Gastroesophageal sphincter (tissue), 3 donors: ENCODE measurements around the gene NSDHL.
"Not testable (repeated sequence)": the region's sequence is repeated elsewhere in the genome, so short reads cannot be mapped to it uniquely, and the experiment has no call there.

Experiments used
- EP300 ChIP-seq: sonication (generic); formaldehyde crosslinking; IDR thresholded peaks from one replicate; pipeline ENCODE4 v1.6.1; 2017; ENCODE audit warnings: antibody characterized with exemption, mild to moderate bottlenecking
- POLR2A ChIP-seq, 2 donors: fragments of 450-650 bp; IDR thresholded peaks; one replicate each; pipeline ENCODE4 v1.6.1; 2017; ENCODE audit warnings: antibody characterized with exemption in 2 of 2, mild to moderate bottlenecking in 2 of 2, moderate library complexity in 1 of 2
- POLR2AphosphoS5 ChIP-seq: sonication (generic); formaldehyde crosslinking; IDR thresholded peaks from one replicate; pipeline ENCODE4 v1.6.1; 2017; ENCODE audit warnings: antibody characterized with exemption
- TF ChIP-seq, protein P1 (sequence below), 4 experiments: fragments of 200-600 bp in 2 of 4; fragments of 450-650 bp in 2 of 4; sonication (generic) in 1 of 4; IDR thresholded peaks; one replicate each; pipeline ENCODE4 v1.5.1; 2017 to 2019; ENCODE audit warnings: antibody characterized with exemption in 4 of 4, mild to moderate bottlenecking in 2 of 4, moderate library complexity in 2 of 4

GRCh38 chrX:152787062-152787461, 43.8 kb upstream of the NSDHL start:
- TF ChIP-seq, protein P1, sequence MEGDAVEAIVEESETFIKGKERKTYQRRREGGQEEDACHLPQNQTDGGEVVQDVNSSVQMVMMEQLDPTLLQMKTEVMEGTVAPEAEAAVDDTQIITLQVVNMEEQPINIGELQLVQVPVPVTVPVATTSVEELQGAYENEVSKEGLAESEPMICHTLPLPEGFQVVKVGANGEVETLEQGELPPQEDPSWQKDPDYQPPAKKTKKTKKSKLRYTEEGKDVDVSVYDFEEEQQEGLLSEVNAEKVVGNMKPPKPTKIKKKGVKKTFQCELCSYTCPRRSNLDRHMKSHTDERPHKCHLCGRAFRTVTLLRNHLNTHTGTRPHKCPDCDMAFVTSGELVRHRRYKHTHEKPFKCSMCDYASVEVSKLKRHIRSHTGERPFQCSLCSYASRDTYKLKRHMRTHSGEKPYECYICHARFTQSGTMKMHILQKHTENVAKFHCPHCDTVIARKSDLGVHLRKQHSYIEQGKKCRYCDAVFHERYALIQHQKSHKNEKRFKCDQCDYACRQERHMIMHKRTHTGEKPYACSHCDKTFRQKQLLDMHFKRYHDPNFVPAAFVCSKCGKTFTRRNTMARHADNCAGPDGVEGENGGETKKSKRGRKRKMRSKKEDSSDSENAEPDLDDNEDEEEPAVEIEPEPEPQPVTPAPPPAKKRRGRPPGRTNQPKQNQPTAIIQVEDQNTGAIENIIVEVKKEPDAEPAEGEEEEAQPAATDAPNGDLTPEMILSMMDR (IDR thresholded peaks at IDR 0.05): not testable (repeated sequence)
- not testable (repeated sequence) for TF ChIP-seq POLR2AphosphoS5; POLR2A (IDR thresholded peaks at IDR 0.05); EP300
